Stimulated activated CD4-positive, alpha-beta T cell treated with anti-CD3 and anti-CD28 coated beads, Interleukin-15, amount 100 ng/mL, for 48 hours (primary cell): Measurements from ENCODE around the gene TGM5.
"Not testable (repeated sequence)": the region's sequence is repeated elsewhere in the genome, so short reads cannot be mapped to it uniquely, and the experiment has no call there.

Experiments
- DNase-seq, 2 donors: peaks; one replicate each; pipeline ENCODE4 v3.0.0-alpha.2; 2020; ENCODE audit warnings: low read depth in 2 of 2

TGM5 gene

GRCh38 chr15:43266834-43267233, at the start of gene TGM5:
TSS of gene TGM5 (minus strand) at chr15:43266928. CDS start at chr15:43266849, 79 bp downstream.
- DNase-seq: no peak

GRCh38 chr15:43314171-43314570, 47.4 kb upstream of the TGM5 start:
- DNase-seq: no peak

- no peak for DNase-seq
Measured at GRCh38 chr15:43312378-43312777, 45.6 kb upstream of the TGM5 start.

- no peak for DNase-seq
Measured at GRCh38 chr15:43302205-43302817, 35.6 kb upstream of the TGM5 start, which contains the start of gene TGM7. TSS of gene TGM7 (minus strand) at chr15:43302255.

- no peak for DNase-seq
Measured at GRCh38 chr15:43299884-43300283, 33.2 kb upstream of the TGM5 start.

- no peak for DNase-seq
Measured at GRCh38 chr15:43299411-43299810, 32.7 kb upstream of the TGM5 start.

- no peak for DNase-seq
Measured at GRCh38 chr15:43294091-43294706, 27.5 kb upstream of the TGM5 start.

- peak in 1 of 2 donors; percentile 3 for DNase-seq
Measured at GRCh38 chr15:43293432-43293831, 26.7 kb upstream of the TGM5 start.

- no peak for DNase-seq
Measured at GRCh38 chr15:43292375-43293078, 25.8 kb upstream of the TGM5 start.

GRCh38 chr15:43289656-43290055, 22.9 kb upstream of the TGM5 start:
- DNase-seq: not testable (repeated sequence)

- DNase-seq: no peak
Measured at GRCh38 chr15:43287254-43287653, 20.5 kb upstream of the TGM5 start.

- no peak for DNase-seq
Measured at GRCh38 chr15:43286074-43286473, 19.3 kb upstream of the TGM5 start.

- peak in 1 of 2 donors; percentile 51 for DNase-seq
Measured at GRCh38 chr15:43285609-43286037, 18.9 kb upstream of the TGM5 start.

- no peak for DNase-seq
Measured at GRCh38 chr15:43283526-43283925, 16.8 kb upstream of the TGM5 start.

- DNase-seq: no peak
Measured at GRCh38 chr15:43281926-43282602, 15.3 kb upstream of the TGM5 start.

GRCh38 chr15:43280996-43281395, 14.3 kb upstream of the TGM5 start:
- DNase-seq: no peak

- DNase-seq: no peak
Measured at GRCh38 chr15:43279496-43279895, 12.8 kb upstream of the TGM5 start.

- DNase-seq: no peak
Measured at GRCh38 chr15:43278869-43279268, 12.1 kb upstream of the TGM5 start.

- DNase-seq: no peak
Measured at GRCh38 chr15:43277901-43278300, 11.2 kb upstream of the TGM5 start.

GRCh38 chr15:43277231-43277823, 10.6 kb upstream of the TGM5 start:
- no peak for DNase-seq

- DNase-seq: no peak
Measured at GRCh38 chr15:43276563-43277200, 10.0 kb upstream of the TGM5 start.
